ENCODE measurements around the gene CALHM3.

CALHM3 gene

GRCh38 chr10:103474077-103474476 is 5.0 kb downstream of the CALHM3 start:
- no peak for DNase-seq (ENCODE audit: low read depth)

- DNase-seq (ENCODE audit: low read depth) = no peak
Measured at GRCh38 chr10:103473261-103473671, 5.8 kb downstream of the CALHM3 start.

- DNase-seq (ENCODE audit: low read depth) = no peak
Measured at GRCh38 chr10:103472005-103472404, 7.0 kb downstream of the CALHM3 start.

- peak; percentile 55 for DNase-seq (ENCODE audit: low read depth)
Measured at GRCh38 chr10:103470761-103471653, 8.0 kb downstream of the CALHM3 start.

GRCh38 chr10:103469201-103469600 is 9.8 kb downstream of the CALHM3 start:
- DNase-seq (ENCODE audit: low read depth) = no peak

GRCh38 chr10:103467406-103467805 is 11.6 kb downstream of the CALHM3 start:
- no peak for DNase-seq (ENCODE audit: low read depth)

- no peak for DNase-seq (ENCODE audit: low read depth)
Measured at GRCh38 chr10:103466734-103467133, 12.3 kb downstream of the CALHM3 start.

- no peak for DNase-seq (ENCODE audit: low read depth)
Measured at GRCh38 chr10:103465411-103466179, 13.4 kb downstream of the CALHM3 start.

- no peak for DNase-seq (ENCODE audit: low read depth)
Measured at GRCh38 chr10:103463499-103463898, 15.5 kb downstream of the CALHM3 start.

GRCh38 chr10:103459615-103460014 is 19.4 kb downstream of the CALHM3 start:
- DNase-seq (ENCODE audit: low read depth) = no peak

- DNase-seq (ENCODE audit: low read depth) = no peak
Measured at GRCh38 chr10:103458720-103459119, 20.3 kb downstream of the CALHM3 start, which contains the start of gene CALHM1. TSS of gene CALHM1 (minus strand) at chr10:103458900. CDS start at chr10:103458751, 149 bp downstream.

GRCh38 chr10:103457896-103458583 is 21.0 kb downstream of the CALHM3 start:
- no peak for DNase-seq (ENCODE audit: low read depth)

- no peak for DNase-seq (ENCODE audit: low read depth)
Measured at GRCh38 chr10:103457176-103457712, 21.8 kb downstream of the CALHM3 start.

- DNase-seq (ENCODE audit: low read depth) = no peak
Measured at GRCh38 chr10:103456074-103456660, 22.9 kb downstream of the CALHM3 start.

GRCh38 chr10:103455235-103455634 is 23.8 kb downstream of the CALHM3 start:
- DNase-seq (ENCODE audit: low read depth) = no peak

GRCh38 chr10:103454026-103454425 is 25.0 kb downstream of the CALHM3 start:
- DNase-seq (ENCODE audit: low read depth) = no peak

- no peak for DNase-seq (ENCODE audit: low read depth)
Measured at GRCh38 chr10:103452506-103453230, 26.4 kb downstream of the CALHM3 start.

GRCh38 chr10:103451831-103452505 is 27.1 kb downstream of the CALHM3 start, which contains the start of gene CALHM2:
TSS of gene CALHM2 (minus strand) at chr10:103452370. CDS start at chr10:103449941, 2,429 bp downstream.
- DNase-seq (ENCODE audit: low read depth) = peak; percentile 56

GRCh38 chr10:103451091-103451813 is 27.8 kb downstream of the CALHM3 start:
- DNase-seq (ENCODE audit: low read depth) = peak; percentile 34

Measured in activated T-cell treated with anti-CD3 and anti-CD28 coated beads for 1 hour (primary cell).